HEK293T (cell line): ENCODE data around the gene YBX3.

Experiments used
- BHLHE40 ChIP-seq: fragments of 450-650 bp; IDR thresholded peaks from 2 replicates; pipeline ENCODE4 v1.6.1; 2016; ENCODE audit warnings: mild to moderate bottlenecking, moderate library complexity, borderline replicate concordance
- FOXA1 ChIP-seq: fragments of 450-650 bp; IDR thresholded peaks from 2 replicates; pipeline ENCODE4 v1.6.1; 2016; ENCODE audit warnings: mild to moderate bottlenecking
- FOXK2 ChIP-seq: fragments of 450-650 bp; IDR thresholded peaks from 2 replicates; pipeline ENCODE4 v1.6.1; 2016; ENCODE audit warnings: mild to moderate bottlenecking
- FOXM1 ChIP-seq: fragments of 450-650 bp; IDR thresholded peaks from 2 replicates; pipeline ENCODE4 v1.6.1; 2017; ENCODE audit warnings: mild to moderate bottlenecking, borderline replicate concordance
- LEF1 ChIP-seq: fragments of 450-650 bp; IDR thresholded peaks from 2 replicates; pipeline ENCODE4 v1.6.1; 2017; ENCODE audit warnings: mild to moderate bottlenecking, borderline replicate concordance
- SP1 ChIP-seq: fragments of 450-650 bp; IDR thresholded peaks from 2 replicates; pipeline ENCODE4 v1.6.1; 2017
- TF ChIP-seq, protein P1 (sequence below): fragments of 450-650 bp; IDR thresholded peaks from 2 replicates; pipeline ENCODE4 v1.6.1; 2016

GRCh38 chr12:10756194-10756593, 33.1 kb upstream of the YBX3 start:
- no peak for TF ChIP-seq FOXK2
- TF ChIP-seq FOXM1 = no peak
- no peak for TF ChIP-seq FOXA1
- no peak for TF ChIP-seq BHLHE40
- TF ChIP-seq, protein P1, sequence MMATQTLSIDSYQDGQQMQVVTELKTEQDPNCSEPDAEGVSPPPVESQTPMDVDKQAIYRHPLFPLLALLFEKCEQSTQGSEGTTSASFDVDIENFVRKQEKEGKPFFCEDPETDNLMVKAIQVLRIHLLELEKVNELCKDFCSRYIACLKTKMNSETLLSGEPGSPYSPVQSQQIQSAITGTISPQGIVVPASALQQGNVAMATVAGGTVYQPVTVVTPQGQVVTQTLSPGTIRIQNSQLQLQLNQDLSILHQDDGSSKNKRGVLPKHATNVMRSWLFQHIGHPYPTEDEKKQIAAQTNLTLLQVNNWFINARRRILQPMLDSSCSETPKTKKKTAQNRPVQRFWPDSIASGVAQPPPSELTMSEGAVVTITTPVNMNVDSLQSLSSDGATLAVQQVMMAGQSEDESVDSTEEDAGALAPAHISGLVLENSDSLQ = no peak
- no peak for TF ChIP-seq LEF1
- TF ChIP-seq SP1 = no peak
